Measurements from ENCODE around the gene TOB1. TPM values are rescaled to one million over a fixed set of nuclear protein-coding genes. Genes with fewer than 3 reads are reported as not detected.

The TOB1 gene
- total and polyA plus RNA-seq, 2 experiments from 2014 or later, result 12.1 to 46.9 TPM

- Histone ChIP-seq H3K4me3 (no peak overlapping the region), H4K20me1 (replicated peaks; ENCODE audit: insufficient read depth) (no peaks in the 10 kb centered on the region), H3K27me3 (ENCODE audit: insufficient read depth) (no peaks in the 10 kb centered on the region), H3K9me2 (ENCODE audit: insufficient read depth) (no peaks in the 10 kb centered on the region), H3F3A (replicated peaks; ENCODE audit: low read depth) (no peaks in the 10 kb centered on the region), H3K79me2 (replicated peaks; ENCODE audit: insufficient read depth) (no peaks in the 10 kb centered on the region), H3K27ac (ENCODE audit: low read depth) (no peak overlapping the region), H3K4me2 (no peak overlapping the region), H2AFZ (no peak overlapping the region), H3K4me1 (ENCODE audit: insufficient read depth) (peaks cover 11% of the 10 kb centered on the region), H3K36me3 (ENCODE audit: insufficient read depth) (no peaks in the 10 kb centered on the region; the same call in 1 of the 2 replicates)
- Mint-ChIP-seq H3K36me3 (ENCODE audit: low read depth) (no peaks in the 10 kb centered on the region), H3K4me1 (peaks cover 36% of the 10 kb centered on the region), H3K27me3 (ENCODE audit: insufficient read depth, low read depth, poor library complexity) (peaks cover 10% of the 10 kb centered on the region), H3K4me3 (no peak overlapping the region), H3K9me3 (no peaks in the 10 kb centered on the region), H3K27ac (no peak overlapping the region)
- no peak for DNase-seq (ENCODE audit: low spot score)
- no peak for ATAC-seq
- TF ChIP-seq ZNF462 (CRISPR knock-in tag; IDR thresholded peaks at IDR 0.05), result no peak
- no peak for TF ChIP-seq ZNF331 (CRISPR knock-in tag; IDR thresholded peaks at IDR 0.05; ENCODE audit: low read depth)
- no peak for TF ChIP-seq JUNB (IDR thresholded peaks at IDR 0.05; ENCODE audit: unreplicated experiment)
- TF ChIP-seq STAT1 (IDR thresholded peaks at IDR 0.05; ENCODE audit: unreplicated experiment), result no peak
- no peak for TF ChIP-seq REST (IDR thresholded peaks at IDR 0.05; ENCODE audit: unreplicated experiment)
- TF ChIP-seq ETS1 (IDR thresholded peaks at IDR 0.05), result no peak
- no peak for TF ChIP-seq NANOG (IDR thresholded peaks at IDR 0.05; ENCODE audit: borderline replicate concordance)
- no peak for TF ChIP-seq EZH2 (IDR thresholded peaks at IDR 0.05; ENCODE audit: low read depth, unreplicated experiment)
- no peak for TF ChIP-seq CREB1 (CRISPR knock-in tag; IDR thresholded peaks at IDR 0.05; ENCODE audit: low read depth)
- TF ChIP-seq CTCF (conservative IDR thresholded peaks at IDR 0.05; ENCODE audit: low read depth in 2 of 2), result no peak
- no peak for TF ChIP-seq EZH2phosphoT487 (IDR thresholded peaks at IDR 0.05; ENCODE audit: unreplicated experiment)
- no peak for TF ChIP-seq POLR2AphosphoS5 (IDR thresholded peaks at IDR 0.05; ENCODE audit: low read depth)
- TF ChIP-seq ZNF114 (CRISPR knock-in tag; IDR thresholded peaks at IDR 0.05), result no peak
These were observed 29.3 kb downstream of the TOB1 start for GRCh38 chr17:50836826-50837225.
